ENCODE data around the gene PDE4A. TPM values are rescaled to one million over a fixed set of nuclear protein-coding genes. Genes with fewer than 3 reads are reported as not detected.
"Not testable (repeated sequence)": the region's sequence is repeated elsewhere in the genome, so short reads cannot be mapped to it uniquely, and the experiment has no call there.

PDE4A gene
- total and polyA plus RNA-seq, 2 donors (not counting 1 experiment from before 2014, with no cell fraction given) = 3.6 to 4.1 TPM

DNA sequence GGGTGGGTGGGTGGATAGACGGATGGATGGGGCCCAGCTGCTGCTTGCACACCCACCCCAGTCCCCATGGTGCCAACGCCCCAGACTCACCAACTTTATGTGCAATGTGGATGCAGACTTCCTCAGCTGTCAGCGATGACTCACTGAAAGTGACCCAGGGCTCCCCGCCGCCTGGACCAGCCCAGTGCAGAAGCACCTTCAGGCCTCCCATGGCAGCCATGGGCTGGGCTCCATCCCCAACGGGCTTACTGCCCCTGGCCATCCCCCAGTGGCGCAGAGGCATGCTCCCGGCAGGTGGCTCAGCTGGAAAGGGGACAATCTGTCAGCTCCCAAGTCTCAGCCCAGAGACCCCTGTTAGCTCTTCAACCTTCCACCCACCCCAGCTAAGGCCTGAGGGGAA lies 42.2 kb upstream of the PDE4A start:
- no peak overlapping the region for H3K4me2 ChIP-seq (ENCODE audit: extremely low read depth, insufficient read depth, low read length)
- no peaks in the 10 kb centered on the region for H3K27me3 ChIP-seq (ENCODE audit: control insufficient read depth, insufficient read depth, low read length)
- H3K9ac ChIP-seq (ENCODE audit: insufficient read depth, low read length) = no peak overlapping the region
- TF ChIP-seq, protein P1, sequence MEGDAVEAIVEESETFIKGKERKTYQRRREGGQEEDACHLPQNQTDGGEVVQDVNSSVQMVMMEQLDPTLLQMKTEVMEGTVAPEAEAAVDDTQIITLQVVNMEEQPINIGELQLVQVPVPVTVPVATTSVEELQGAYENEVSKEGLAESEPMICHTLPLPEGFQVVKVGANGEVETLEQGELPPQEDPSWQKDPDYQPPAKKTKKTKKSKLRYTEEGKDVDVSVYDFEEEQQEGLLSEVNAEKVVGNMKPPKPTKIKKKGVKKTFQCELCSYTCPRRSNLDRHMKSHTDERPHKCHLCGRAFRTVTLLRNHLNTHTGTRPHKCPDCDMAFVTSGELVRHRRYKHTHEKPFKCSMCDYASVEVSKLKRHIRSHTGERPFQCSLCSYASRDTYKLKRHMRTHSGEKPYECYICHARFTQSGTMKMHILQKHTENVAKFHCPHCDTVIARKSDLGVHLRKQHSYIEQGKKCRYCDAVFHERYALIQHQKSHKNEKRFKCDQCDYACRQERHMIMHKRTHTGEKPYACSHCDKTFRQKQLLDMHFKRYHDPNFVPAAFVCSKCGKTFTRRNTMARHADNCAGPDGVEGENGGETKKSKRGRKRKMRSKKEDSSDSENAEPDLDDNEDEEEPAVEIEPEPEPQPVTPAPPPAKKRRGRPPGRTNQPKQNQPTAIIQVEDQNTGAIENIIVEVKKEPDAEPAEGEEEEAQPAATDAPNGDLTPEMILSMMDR (conservative IDR thresholded peaks at IDR 0.05 in 1 of 2, IDR thresholded peaks at IDR 0.05 in 1 of 2; ENCODE audit: low read depth in 1 of 2, low read length in 2 of 2) = no peak
- TF ChIP-seq EZH2 (IDR thresholded peaks at IDR 0.05; ENCODE audit: low read length, missing control alignments) = no peak
- no peak overlapping the region for H2AFZ ChIP-seq (ENCODE audit: low read length)
- H3K36me3 ChIP-seq (ENCODE audit: control insufficient read depth, insufficient read depth, low read length) = peaks cover 6% of the 10 kb centered on the region
- peaks cover 9% of the 10 kb centered on the region for H3K79me2 ChIP-seq (ENCODE audit: control insufficient read depth, insufficient read depth, low read length)
- no peak overlapping the region for H3K27ac ChIP-seq (ENCODE audit: insufficient read depth, low read length)
- DNase-seq (ENCODE audit: low read depth in 2 of 2) = no peak
- H3K4me1 ChIP-seq (ENCODE audit: control insufficient read depth, extremely low read depth, insufficient read depth, low read length) = no peaks in the 10 kb centered on the region
- no peaks in the 10 kb centered on the region for H3K9me3 ChIP-seq (ENCODE audit: control insufficient read depth, insufficient read depth, low read depth, low read length)
- no peak overlapping the region for H3K4me3 ChIP-seq (replicated peaks in 1 of 4; ENCODE audit: control extremely low read depth in 1 of 4, insufficient read depth in 1 of 4, low read depth in 3 of 4, low read length in 4 of 4)
- no peaks in the 10 kb centered on the region for H4K20me1 ChIP-seq (ENCODE audit: control insufficient read depth, extremely low read depth, insufficient read depth, low read length)

DNA sequence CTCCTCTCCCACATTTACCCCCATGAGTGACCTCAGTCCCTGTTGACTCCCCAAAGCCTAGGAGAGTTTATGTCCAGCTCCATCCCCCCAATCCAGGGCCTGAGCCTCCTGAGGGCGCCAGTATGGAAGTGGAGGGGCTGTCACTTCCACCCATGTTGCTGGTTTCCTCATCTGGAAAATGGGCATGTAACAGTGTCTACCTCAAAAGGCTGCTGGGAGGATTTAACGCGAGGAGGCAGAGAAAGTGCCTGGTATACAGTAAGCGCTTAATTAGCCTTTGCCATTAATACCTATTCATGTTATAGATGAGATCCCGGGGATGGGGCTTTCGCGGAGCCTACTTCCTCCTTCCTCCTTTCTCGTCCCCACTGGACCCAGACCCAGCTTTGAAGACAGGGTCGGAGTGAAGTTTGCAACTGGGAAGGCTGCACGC lies 40.4 kb upstream of the PDE4A start:
- peak overlapping the region; percentile 69 for H3K27ac ChIP-seq (ENCODE audit: insufficient read depth, low read length)
- TF ChIP-seq EZH2 (IDR thresholded peaks at IDR 0.05; ENCODE audit: low read length, missing control alignments) = no peak
- TF ChIP-seq, protein P1 (conservative IDR thresholded peaks at IDR 0.05 in 1 of 2, IDR thresholded peaks at IDR 0.05 in 1 of 2; ENCODE audit: low read depth in 1 of 2, low read length in 2 of 2) = no peak
- H3K4me2 ChIP-seq (ENCODE audit: extremely low read depth, insufficient read depth, low read length) = peak overlapping the region; percentile 42
- H3K4me1 ChIP-seq (ENCODE audit: control insufficient read depth, extremely low read depth, insufficient read depth, low read length) = no peaks in the 10 kb centered on the region
- peaks cover 9% of the 10 kb centered on the region for H3K79me2 ChIP-seq (ENCODE audit: control insufficient read depth, insufficient read depth, low read length)
- H4K20me1 ChIP-seq (ENCODE audit: control insufficient read depth, extremely low read depth, insufficient read depth, low read length) = no peaks in the 10 kb centered on the region
- no peaks in the 10 kb centered on the region for H3K9me3 ChIP-seq (ENCODE audit: control insufficient read depth, insufficient read depth, low read depth, low read length)
- no peak for DNase-seq (ENCODE audit: low read depth in 2 of 2)
- H3K36me3 ChIP-seq (ENCODE audit: control insufficient read depth, insufficient read depth, low read length) = peaks cover 6% of the 10 kb centered on the region
- no peaks in the 10 kb centered on the region for H3K27me3 ChIP-seq (ENCODE audit: control insufficient read depth, insufficient read depth, low read length)
- peak overlapping the region; percentile 94 for H2AFZ ChIP-seq (ENCODE audit: low read length)
- H3K4me3 ChIP-seq (replicated peaks in 1 of 4; ENCODE audit: control extremely low read depth in 1 of 4, insufficient read depth in 1 of 4, low read depth in 3 of 4, low read length in 4 of 4) = peak overlapping the region; percentile 83 to 98 (median 93)
- H3K9ac ChIP-seq (ENCODE audit: insufficient read depth, low read length) = peak overlapping the region; percentile 79

GRCh38 chr19:10380313-10381102 lies 39.8 kb upstream of the PDE4A start, which contains the start of gene TYK2:
Gene TYK2, minus strand, starts transcription at chr19:10380572. Its CDS starts 2,166 bp downstream, at chr19:10378406.
- DNase-seq (ENCODE audit: low read depth in 2 of 2) = peak; percentile 96 to 98
- Histone ChIP-seq H3K27ac (ENCODE audit: insufficient read depth, low read length) (peak within 1 kb of the TSS; percentile 69), H3K4me3 (replicated peaks in 1 of 4; ENCODE audit: control extremely low read depth in 1 of 4, insufficient read depth in 1 of 4, low read depth in 3 of 4, low read length in 4 of 4) (peak within 1 kb of the TSS; percentile 83 to 98 (median 93)), H3K36me3 (ENCODE audit: control insufficient read depth, insufficient read depth, low read length) (peaks cover 6% of the 10 kb centered on the region), H3K79me2 (ENCODE audit: control insufficient read depth, insufficient read depth, low read length) (peaks cover 9% of the 10 kb centered on the region), H3K27me3 (ENCODE audit: control insufficient read depth, insufficient read depth, low read length) (no peaks in the 10 kb centered on the region), H4K20me1 (ENCODE audit: control insufficient read depth, extremely low read depth, insufficient read depth, low read length) (no peaks in the 10 kb centered on the region), H3K4me1 (ENCODE audit: control insufficient read depth, extremely low read depth, insufficient read depth, low read length) (no peaks in the 10 kb centered on the region), H3K9me3 (ENCODE audit: control insufficient read depth, insufficient read depth, low read depth, low read length) (no peaks in the 10 kb centered on the region), H2AFZ (ENCODE audit: low read length) (peak within 1 kb of the TSS; percentile 94), H3K4me2 (ENCODE audit: extremely low read depth, insufficient read depth, low read length) (peak within 1 kb of the TSS; percentile 57), H3K9ac (ENCODE audit: insufficient read depth, low read length) (peak within 1 kb of the TSS; percentile 79)
- TF ChIP-seq EZH2 (IDR thresholded peaks at IDR 0.05; ENCODE audit: low read length, missing control alignments) = no peak
- TF ChIP-seq, protein P1 (conservative IDR thresholded peaks at IDR 0.05 in 1 of 2, IDR thresholded peaks at IDR 0.05 in 1 of 2; ENCODE audit: low read depth in 1 of 2, low read length in 2 of 2) = no peak

GRCh38 chr19:10383223-10383499 lies 37.2 kb upstream of the PDE4A start:
- H2AFZ ChIP-seq (ENCODE audit: low read length); H3K27ac ChIP-seq (ENCODE audit: insufficient read depth, low read length); DNase-seq (ENCODE audit: low read depth in 2 of 2); H3K79me2 ChIP-seq (ENCODE audit: control insufficient read depth, insufficient read depth, low read length); H3K27me3 ChIP-seq (ENCODE audit: control insufficient read depth, insufficient read depth, low read length); H3K9ac ChIP-seq (ENCODE audit: insufficient read depth, low read length); H3K9me3 ChIP-seq (ENCODE audit: control insufficient read depth, insufficient read depth, low read depth, low read length); H3K4me2 ChIP-seq (ENCODE audit: extremely low read depth, insufficient read depth, low read length); H4K20me1 ChIP-seq (ENCODE audit: control insufficient read depth, extremely low read depth, insufficient read depth, low read length); H3K36me3 ChIP-seq (ENCODE audit: control insufficient read depth, insufficient read depth, low read length); H3K4me3 ChIP-seq (replicated peaks in 1 of 4; ENCODE audit: control extremely low read depth in 1 of 4, insufficient read depth in 1 of 4, low read depth in 3 of 4, low read length in 4 of 4); H3K4me1 ChIP-seq (ENCODE audit: control insufficient read depth, extremely low read depth, insufficient read depth, low read length): not testable (repeated sequence)

All from fibroblast of lung (primary cell).